LHCN-M2 (cell line): Measurements from ENCODE around the gene PTTG1IP. TPM values are rescaled to one million over a fixed set of nuclear protein-coding genes. Genes with fewer than 3 reads are reported as not detected.
"Not testable (repeated sequence)": the region's sequence is repeated elsewhere in the genome, so short reads cannot be mapped to it uniquely, and the experiment has no call there.

ENCODE experiments used
- DNase-seq: peaks from one replicate; pipeline ENCODE4 v3.0.0-alpha.2; 2012; ENCODE audit warnings: low read depth
- total RNA-seq: library from RNA; depleted of rRNA; stranded (reverse); fragments of >200 nt; gene quantifications from 2 replicates; pipeline ENCODE4 v1.2.3, GENCODE V29; 2014

Gene PTTG1IP
- total RNA-seq, 1 experiment from 2014 or later, result 531 TPM

DNA sequence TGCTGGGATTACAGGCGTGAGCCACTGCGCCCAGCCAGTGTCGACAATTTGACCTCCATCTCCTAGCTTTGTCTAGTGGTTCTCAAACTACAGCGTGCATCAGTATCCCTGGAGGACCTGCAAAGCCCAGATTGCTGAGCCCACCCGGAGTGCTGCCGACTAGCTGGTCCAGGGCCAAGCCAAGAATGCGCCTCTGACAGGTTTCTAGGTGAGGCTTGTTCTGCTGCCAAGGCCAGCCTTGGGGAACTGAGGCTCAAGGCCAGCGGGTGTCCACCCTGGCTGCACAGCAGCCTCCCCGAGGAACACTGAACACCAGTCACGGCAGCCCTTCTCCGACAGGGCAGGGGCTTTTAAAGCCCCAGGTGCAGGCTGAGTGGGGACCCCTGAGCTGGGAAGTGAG lies 9.8 kb upstream of the PTTG1IP start:
- DNase-seq, result no peak

DNA sequence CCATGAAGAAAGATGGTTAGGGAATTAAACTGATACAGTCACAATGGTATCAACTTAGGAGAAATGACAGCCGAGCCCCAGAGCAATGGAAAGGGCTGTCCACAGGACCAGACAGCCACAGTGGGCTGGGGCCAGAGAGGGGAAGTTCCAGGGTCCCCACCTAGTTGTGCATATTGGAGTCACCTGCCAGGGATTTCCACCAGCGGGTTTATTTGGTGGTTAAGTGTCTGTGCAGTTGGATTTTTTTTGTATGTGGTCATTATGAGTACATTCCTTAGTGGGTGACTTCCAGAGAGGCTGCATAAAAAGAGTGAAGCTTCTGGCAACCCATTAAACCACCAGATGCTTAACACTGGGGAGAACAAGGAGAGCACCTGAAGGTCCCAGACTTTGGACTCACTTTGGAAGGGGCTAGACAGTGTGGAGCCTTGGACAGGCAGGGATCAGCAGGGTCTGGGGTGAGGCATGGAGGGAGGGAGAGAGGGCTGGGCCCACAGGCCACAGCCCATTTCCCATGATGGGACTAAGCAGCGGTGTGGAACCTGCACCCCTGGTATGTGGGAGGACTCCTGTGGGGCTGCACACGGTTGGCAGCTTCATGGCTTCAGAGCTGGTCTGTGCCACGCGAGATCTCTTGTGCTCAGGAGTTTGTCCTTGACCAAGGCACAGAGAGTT lies 7.8 kb upstream of the PTTG1IP start:
- DNase-seq, result peak; percentile 74

DNA sequence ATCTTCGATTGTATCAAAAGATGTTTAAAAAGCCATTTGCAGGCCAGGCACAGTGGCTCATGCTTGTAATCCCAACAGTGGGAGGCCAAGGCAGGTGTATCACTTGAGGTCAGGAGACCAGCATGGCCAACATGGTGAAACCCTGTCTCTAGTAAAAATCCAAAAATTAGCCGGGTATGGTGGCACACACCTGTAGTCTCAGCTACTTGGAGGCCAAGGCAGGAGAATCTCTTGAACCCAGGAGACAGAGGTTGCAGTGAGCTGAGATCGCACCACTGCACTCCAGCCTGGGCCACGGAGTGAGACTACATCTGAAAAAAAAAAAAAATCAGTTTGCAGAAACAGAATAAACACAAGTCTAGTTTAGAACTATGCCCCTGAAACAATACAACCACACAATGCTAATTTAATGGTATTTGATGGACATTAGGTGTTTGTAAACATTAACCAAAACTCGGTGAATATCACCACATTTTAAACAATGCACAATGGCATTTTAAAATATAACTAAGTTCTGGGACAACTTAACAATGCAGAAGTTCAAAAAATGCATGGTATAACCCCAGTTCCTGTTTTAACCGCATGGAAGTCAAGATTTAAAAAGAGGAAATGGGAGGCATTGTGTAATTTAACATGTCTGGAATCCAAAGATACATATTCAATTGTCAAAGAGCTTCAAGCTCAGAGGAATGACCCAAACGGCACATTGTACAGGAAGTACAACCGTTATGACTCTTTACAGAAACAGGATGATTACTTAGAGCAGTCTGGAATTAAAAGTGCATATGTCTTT lies 7.1 kb upstream of the PTTG1IP start:
- peak; percentile 67 for DNase-seq

DNA sequence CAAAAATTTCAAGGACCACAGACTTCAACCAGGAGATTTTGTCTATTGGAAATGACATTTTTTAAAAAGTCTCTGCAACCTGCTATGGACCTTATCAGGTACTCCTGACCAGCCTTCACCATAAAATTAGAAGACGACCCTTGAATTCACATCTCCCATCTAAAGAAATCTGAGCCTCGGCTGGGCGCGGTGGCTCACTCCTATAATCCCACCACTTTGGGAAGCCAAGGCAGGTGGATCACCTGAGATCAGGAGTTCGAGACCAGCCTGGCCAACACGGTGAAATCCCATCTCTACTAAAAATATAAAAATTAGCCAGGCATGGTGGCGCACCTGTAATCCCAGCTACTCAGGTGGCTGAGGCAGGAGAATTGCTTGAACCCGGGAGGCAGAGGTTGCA lies 5.7 kb upstream of the PTTG1IP start:
- not testable (repeated sequence) for DNase-seq

DNA sequence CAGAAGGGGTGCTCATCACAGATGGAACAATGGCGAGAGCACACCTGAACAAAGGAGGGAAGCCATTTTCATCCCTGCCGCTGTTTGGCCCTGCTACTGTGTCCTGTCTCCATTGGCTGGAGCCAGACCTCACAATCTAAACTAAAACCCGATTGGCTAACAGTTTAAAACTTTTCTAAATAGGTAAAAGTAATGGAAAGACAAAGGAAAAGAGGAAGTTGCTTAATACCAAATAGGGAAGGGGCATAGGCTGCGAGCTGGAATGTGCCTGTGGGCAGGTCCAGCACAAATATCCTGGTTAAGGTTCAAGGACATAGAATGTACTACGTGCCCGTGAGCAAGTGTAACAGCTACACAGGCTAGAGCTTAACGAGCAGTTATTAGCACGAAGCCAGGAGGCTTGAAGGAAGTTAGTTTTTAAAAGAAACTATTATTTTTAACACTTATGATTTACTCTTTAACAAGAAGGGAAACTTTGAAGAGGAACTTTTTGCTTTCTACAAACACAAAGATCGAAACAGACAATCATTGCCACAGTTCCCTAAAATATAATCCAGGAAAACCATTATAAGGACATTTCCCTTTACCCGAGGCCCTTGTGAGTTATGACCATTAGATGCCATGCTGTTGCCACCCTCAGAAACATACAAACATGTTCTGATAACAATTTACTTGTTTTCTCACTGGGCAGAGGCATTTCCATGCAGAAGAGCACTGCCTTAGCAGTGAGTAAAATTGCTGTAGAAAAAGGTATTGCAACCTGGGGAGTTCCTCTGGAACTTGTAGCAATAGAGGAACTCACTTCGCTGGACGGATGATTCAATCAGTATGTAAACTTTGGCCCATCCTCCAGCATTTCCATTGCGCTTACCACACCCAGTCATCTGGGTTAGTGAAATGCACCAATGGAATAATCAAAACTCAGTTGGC lies 4.8 kb upstream of the PTTG1IP start:
- DNase-seq, result no peak

DNA sequence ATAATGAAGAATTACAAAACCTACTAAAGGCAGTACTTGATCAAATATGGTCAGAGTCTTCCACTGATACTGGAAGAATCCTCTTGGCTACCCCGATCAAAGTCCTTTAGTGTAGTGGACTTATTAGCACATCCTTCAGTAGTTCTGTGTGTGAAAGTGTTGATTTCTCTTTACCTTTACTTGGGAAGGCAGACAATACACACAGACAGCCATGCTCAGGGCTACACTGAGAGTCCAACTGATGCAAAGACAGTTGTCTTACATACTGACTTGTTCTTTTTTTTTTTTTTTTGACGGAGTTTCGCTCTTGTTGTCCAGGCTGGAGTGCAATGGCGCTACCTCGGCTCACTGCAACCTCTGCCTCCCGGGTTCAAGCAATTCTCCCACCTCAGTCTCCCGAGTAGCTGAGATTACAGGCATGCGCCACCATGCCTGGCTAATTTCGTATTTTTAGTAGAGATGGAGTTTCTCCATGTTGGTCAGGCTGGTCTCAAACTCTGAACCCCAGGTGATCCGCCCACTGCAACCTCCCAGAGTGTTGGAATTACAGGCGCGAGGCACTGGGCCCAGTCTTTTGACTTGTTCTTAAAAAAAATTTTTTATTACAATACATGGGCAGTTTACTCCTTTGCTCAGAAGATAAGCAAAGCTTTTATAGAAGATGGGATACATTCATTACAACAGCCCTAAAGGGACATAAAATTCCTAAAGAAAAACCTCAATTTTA lies 3.5 kb upstream of the PTTG1IP start:
- DNase-seq, result no peak

DNA sequence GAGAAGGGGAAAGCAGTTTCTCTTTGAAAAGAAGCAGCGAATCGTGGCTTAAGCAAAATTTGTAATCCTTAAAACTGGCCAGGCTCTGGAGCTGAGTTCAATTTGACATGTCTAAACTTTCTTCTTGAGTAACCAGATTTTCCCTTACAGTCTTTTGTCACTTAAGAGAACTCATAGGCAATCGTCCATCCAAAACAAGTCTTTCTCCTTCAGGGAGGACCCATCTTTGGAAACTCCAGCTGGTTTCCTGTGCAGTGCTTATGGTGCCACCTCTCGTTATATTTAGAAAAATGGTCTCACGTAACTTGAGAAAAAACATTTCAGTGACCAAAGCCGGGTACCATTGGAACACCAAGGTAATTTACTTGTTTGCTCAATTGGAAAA lies 1.8 kb upstream of the PTTG1IP start:
- peak; percentile 74 for DNase-seq

DNA sequence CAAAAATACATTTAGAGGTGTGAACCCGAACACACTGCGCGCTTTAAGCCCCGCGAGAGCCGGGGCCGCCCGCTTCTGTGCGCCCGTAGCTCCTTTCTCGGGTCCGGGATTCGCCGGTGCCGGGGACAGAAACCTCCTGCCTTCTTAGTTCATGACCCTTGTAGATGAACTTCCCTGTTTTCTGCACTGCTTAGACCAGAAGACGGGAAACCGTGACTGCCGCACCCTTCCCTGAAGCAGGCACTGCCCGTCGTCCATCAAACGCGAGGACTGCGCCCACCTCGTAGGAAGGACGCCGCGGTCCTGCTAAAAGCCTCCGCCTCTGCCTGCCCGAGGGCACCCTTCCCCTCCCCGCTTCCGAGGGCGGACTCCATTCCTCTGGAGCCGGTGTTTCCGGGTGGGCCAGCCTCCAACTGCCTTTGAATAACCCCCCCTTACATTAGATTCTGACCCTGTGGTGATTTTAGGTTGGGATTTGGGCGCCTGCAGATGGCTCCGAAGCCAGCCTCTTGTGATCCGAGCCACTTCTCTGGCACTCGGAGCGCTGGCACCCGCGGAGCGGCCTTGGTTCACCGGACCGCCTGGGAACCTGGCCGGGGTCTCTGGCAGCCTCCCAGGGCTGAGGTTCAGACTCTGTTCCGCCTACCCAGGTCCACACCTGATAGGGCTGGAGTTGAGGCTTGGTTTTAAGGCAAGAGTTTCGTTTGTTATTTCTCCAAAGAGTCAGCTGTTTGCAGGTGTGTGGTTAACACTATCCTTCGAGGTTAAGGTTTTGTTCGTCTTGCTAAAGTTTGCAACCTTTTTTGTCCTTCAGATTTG lies 1.2 kb upstream of the PTTG1IP start:
- DNase-seq, result peak; percentile 35

DNA sequence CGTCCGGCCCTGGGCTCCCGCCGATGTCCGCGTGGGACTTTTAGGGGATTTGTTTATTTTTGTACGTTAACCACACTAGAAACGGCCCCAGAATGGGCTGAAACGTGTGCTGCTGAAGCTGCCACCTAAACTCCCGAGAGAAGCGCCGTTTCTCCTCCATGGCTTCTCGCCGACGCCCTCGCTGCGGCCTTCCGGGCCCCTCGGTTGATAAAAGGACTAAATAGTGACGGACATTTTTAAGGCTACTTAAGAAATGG lies 678 bp upstream of the PTTG1IP start:
- DNase-seq, result no peak

DNA sequence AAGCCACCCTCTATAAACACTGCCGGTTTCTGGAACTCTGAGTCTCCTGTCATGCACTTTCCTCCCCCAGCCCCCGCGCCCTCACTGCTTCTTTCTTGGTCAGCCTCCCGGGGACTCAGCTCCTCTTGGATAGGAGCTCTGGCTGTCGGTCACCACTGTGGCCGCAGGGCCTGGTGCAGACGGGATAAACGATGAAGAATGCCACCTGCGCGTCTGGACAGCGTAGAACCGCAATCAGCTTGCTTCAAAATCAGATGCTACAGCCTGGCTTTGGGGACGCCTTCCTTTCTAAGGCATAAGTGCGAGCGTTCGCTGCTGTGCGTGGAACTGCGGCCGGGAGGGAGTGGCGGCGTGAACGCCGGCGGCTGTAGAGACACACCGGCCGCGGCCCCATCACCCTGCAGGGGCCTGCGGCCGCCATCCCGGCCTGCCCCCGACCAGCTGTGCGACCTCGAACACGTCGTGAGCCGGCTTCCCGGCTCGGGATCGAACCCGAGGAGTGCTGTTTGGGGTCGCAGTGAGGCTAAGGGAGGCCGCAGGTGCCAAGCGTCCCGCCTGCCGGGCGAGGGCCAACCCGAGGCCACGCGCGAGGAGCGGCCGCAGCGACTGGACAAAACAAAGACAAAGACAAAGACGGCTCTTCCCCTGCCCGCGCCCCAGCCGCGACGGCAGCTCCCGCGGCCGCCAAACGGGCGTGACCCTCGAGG lies 688 bp downstream of the PTTG1IP start:
- DNase-seq, result peak; percentile 19

DNA sequence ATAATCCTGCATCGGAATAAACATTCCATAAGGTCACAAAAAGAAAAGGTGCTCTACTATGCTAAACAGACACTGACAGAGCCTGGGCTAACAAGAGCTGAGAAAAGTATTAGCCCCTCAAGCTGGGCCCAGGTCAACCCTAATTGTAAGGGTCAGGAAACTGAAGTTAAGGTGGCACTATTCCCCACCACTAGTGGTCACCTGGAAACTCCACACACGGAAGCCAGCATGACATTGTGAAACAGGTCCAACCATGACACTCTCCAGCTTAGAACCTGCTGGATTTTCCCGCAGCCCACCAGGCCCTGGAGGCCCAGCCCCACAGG lies 1.2 kb downstream of the PTTG1IP start:
- no peak for DNase-seq

DNA sequence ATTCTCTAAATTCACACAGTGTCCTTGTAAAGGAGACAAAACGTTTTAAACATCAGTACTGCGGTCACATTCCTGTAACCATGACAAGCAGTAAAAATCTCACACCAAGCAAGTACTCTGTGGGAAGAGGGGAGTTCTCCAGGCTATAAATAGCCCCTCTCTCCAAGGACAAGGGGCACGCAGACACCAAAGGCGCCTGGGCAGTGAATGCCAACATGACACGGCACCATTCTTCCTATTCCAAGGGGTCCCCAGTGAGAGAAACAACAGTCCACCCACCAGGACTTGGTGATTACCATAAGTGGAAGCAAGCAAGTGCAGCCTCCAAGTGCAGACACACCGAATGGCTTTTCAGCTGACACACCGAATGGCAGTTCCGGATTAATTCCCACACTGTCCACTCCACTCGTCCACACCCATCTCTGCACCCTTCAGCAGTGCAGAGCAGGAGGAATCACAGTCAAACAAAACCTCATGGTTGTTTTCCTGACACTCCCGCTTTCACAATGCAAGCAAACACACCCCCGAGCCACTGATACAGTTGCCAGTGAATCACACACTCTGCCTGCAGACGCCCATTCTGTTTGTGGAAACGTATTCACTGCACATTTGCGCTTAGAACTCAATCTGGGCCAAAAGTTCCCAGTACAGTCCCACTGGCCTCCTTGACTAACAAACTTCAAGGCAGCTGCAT lies 1.8 kb downstream of the PTTG1IP start:
- DNase-seq, result peak; percentile 84

DNA sequence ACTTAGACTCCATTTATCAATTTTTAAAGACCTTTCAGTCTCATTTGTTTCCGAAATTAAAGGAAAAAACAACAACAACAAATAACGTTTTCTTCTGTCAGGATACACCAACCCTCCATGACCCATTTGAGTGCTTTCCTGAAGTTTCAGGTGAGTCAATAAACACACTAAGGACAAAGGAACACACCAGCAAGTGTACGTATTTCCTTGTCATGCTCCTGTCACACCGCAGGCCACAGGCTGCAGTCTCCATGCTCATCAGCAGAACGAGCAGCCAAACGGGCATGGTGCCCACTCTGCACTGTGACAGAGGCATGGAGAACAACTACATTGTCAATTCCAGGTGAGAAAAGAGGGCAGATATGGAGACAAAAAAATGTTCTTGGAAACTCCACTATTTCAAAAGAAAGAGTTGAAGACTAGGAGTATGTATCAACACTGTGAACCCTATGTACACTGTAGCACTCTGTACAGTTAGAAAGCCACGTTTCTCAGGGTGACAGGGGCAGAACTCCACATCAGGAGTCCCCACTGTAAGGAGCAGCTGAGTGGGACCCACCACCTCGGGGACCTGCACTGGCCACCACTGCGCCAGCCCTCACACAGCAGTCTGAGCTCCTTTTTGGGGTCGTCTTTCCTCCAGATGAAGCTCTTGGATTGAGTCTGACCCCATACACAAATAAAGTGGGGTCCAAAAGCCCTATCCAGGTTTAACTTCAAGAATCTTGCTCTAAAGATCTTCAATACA lies 2.6 kb downstream of the PTTG1IP start:
- peak; percentile 31 for DNase-seq

DNA sequence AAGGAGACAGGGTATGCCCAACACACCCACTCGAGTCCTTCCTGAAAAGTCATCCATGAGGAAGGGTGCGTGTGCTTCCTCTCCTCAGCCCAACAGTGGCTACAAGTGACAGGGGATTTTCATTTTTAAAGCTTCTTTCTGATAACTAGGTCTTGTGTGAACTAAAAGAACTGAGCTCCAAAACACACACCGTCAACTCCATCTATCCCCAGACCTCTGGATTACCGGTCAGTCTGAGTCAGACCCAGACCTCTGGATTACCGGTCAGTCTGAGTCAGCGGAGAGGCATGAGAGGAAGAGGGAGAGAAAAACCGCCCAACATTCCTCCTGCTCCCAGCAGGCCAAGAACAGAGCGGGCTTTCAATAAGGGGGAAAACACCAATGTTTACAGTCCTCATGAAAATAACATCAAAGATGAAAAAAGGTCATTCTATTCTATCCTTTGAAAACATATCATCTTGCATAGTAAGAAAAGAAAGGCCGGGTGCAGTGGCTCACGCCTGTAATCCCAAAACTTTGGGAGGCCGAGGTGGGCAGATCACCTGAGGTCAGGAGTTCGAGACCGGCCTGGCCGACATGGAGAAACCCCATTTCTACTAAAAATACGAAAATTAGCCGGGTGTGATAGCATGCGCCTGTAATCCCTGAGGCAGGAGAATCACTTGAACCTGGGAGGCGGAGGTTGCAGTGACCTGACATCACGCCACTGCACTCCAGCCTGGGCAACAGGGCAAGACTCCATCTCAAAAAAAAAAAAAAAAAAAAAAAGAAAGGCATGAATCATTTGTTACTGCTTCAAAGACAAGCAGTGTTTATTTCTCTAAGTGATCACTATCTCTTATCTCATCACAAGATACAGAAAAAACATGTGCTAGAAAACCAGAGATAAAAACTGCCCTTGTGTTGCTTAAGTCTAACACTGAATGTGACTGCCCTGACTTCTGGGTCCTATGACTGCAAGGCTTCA lies 3.4 kb downstream of the PTTG1IP start:
- DNase-seq, result peak; percentile 99

DNA sequence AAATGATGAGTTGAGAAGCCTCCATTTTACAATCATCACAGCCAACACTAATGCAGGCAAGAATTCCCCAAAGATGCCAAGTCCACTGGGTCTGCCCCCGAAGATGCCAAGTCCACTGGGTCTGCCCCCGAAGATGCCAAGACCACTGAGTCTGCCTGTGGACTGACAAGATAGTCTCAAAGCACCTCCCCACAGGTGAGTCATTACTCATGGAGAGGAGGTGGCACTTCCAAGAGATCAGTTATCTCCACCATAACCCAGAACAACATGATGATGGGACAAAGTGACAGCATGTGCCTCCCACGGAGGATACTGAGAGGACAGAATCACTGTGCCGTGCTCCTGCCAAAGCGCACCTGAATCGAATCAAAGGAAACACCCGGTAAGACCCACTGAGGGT lies 4.8 kb downstream of the PTTG1IP start:
- DNase-seq, result no peak

DNA sequence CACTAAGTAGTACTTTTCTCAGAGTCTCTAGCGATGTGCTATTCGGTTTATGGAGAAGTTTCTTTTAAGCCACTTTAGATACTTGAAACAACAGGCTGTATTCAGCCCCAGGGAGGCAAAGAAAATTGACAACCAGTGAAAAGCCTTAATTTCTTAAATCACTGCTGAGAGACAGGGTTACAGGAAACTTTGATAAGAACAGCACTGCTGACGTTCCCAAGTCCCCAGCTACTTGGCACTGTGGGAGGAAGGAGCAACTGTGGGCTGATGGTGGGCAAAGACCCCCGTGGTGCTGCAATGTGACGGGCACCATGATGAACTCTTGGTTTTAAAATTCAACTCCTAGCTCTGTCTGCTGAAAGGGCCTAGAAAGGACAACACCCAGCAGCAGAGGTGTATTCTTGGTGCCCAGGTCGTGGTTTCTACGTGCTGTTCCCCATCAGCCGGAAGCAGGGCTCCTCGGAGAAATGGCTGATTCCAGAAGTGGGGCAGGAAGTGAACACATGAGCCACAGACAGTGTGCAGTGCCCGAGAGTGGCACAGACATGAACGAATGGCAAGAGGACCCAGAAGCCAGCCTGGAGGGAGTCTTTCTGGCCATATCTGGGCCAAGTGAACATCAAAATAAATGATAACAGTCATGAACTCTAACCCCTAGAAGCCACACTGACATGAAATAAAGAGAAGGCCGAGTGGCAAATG lies 5.3 kb downstream of the PTTG1IP start:
- no peak for DNase-seq

DNA sequence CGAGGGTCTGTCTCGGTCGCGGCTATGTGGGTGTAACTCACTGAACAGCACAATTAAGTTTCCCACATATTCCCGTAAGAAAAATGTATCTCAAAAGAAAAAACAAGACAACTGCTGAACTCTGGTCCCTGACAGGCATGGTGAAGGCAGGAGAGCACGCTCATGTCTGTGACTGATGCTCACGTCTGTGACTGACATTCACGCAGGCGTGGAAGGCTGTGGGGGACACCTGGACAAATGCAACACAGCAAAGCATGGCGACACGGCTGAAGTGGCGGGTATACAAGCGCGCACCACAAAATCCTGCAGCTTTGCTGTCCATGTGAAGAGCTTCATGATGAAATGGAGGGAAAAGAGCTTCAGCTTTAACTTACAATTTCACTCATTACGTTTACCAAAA lies 6.0 kb downstream of the PTTG1IP start:
- no peak for DNase-seq
